ENCODE data around the gene VPS13D. TPM values are rescaled to one million over a fixed set of nuclear protein-coding genes. Genes with fewer than 3 reads are reported as not detected.

VPS13D gene
- total RNA-seq, 1 experiment from 2014 or later: 30.7 TPM

- POLR2A ChIA-PET (ENCODE audit: unreplicated experiment): no interaction called here
- TF ChIP-seq EZH2phosphoT487 (IDR thresholded peaks at IDR 0.05; ENCODE audit: borderline replicate concordance, low read length) (no peak), EZH2 (IDR thresholded peaks at IDR 0.05; ENCODE audit: low read length, unreplicated experiment) (no peak), CTCF (conservative IDR thresholded peaks at IDR 0.05; ENCODE audit: low read depth, low read length) (no peak)
- intact Hi-C loops (cut with micrococcal nuclease): loop anchor here (5.0 kb wide), 1 partner anchor 73 kb away; no protein-coding TSS in a partner anchor
Measured at GRCh38 chr1:12430525-12430924, 200.7 kb downstream of the VPS13D start.

GRCh38 chr1:12432897-12433296 is 203.1 kb downstream of the VPS13D start:
- ChIA-PET CTCF (no interaction called here), POLR2A (ENCODE audit: unreplicated experiment) (no interaction called here)
- H3K79me2 ChIP-seq (ENCODE audit: low read length): no peaks in the 10 kb centered on the region
- intact Hi-C loops (cut with micrococcal nuclease): loop anchor here (5.0 kb wide), 1 partner anchor 76 kb away; no protein-coding TSS in a partner anchor
- H3F3A ChIP-seq (ENCODE audit: low read length, unreplicated experiment): no peaks in the 10 kb centered on the region
- DNase-seq: no peak
- no peaks in the 10 kb centered on the region for H3K36me3 ChIP-seq (ENCODE audit: low read depth, low read length)
- H3K27ac ChIP-seq (ENCODE audit: low read length): no peak overlapping the region
- BruUV-seq (replicated peaks): no TSS peak
- TF ChIP-seq EZH2phosphoT487 (IDR thresholded peaks at IDR 0.05; ENCODE audit: borderline replicate concordance, low read length) (no peak), EZH2 (IDR thresholded peaks at IDR 0.05; ENCODE audit: low read length, unreplicated experiment) (no peak), CTCF (conservative IDR thresholded peaks at IDR 0.05; ENCODE audit: low read depth, low read length) (no peak)
- no peaks in the 10 kb centered on the region for H4K20me1 ChIP-seq (ENCODE audit: low read length)
- no peak overlapping the region for H3K9ac ChIP-seq (ENCODE audit: low read length)
- ATAC-seq: no peak
- no peaks in the 10 kb centered on the region for H3K27me3 ChIP-seq (ENCODE audit: low read length)
- no peak overlapping the region for H3K4me2 ChIP-seq (ENCODE audit: low read length)
- H2AFZ ChIP-seq (ENCODE audit: low read length): no peak overlapping the region
- H3K4me1 ChIP-seq (ENCODE audit: insufficient read depth, low read length): peaks cover 47% of the 10 kb centered on the region
- H3K9me3 ChIP-seq (ENCODE audit: low read length): no peaks in the 10 kb centered on the region
- H3K4me3 ChIP-seq (ENCODE audit: low read length): no peak overlapping the region
- H3K9me2 ChIP-seq (replicated peaks; ENCODE audit: low read length): no peaks in the 10 kb centered on the region

More at GRCh38 chr1:12430525-12430924, 200.7 kb downstream of the VPS13D start:
- Histone ChIP-seq H4K20me1 (ENCODE audit: low read length) (no peaks in the 10 kb centered on the region), H3F3A (ENCODE audit: low read length, unreplicated experiment) (no peaks in the 10 kb centered on the region), H3K4me1 (ENCODE audit: insufficient read depth, low read length) (peaks cover 25% of the 10 kb centered on the region), H3K27ac (ENCODE audit: low read length) (no peak overlapping the region), H3K9me2 (replicated peaks; ENCODE audit: low read length) (no peaks in the 10 kb centered on the region), H3K9me3 (ENCODE audit: low read length) (no peaks in the 10 kb centered on the region), H3K27me3 (ENCODE audit: low read length) (no peaks in the 10 kb centered on the region), H3K4me3 (ENCODE audit: low read length) (no peak overlapping the region), H3K79me2 (ENCODE audit: low read length) (no peaks in the 10 kb centered on the region), H3K9ac (ENCODE audit: low read length) (no peak overlapping the region), H3K4me2 (ENCODE audit: low read length) (no peak overlapping the region), H2AFZ (ENCODE audit: low read length) (no peak overlapping the region), H3K36me3 (ENCODE audit: low read depth, low read length) (no peaks in the 10 kb centered on the region)
- no TSS peak for BruUV-seq (replicated peaks)
- ATAC-seq (no peak), DNase-seq (no peak)
- CTCF ChIA-PET: interaction anchor here (0.6 kb wide), 1 partner anchor 116 kb away, joined by 4 read pairs; no protein-coding TSS in a partner anchor

GRCh38 chr1:12433323-12434053 is 203.7 kb downstream of the VPS13D start:
- TF ChIP-seq EZH2 (IDR thresholded peaks at IDR 0.05; ENCODE audit: low read length, unreplicated experiment) (no peak), EZH2phosphoT487 (IDR thresholded peaks at IDR 0.05; ENCODE audit: borderline replicate concordance, low read length) (no peak), CTCF (conservative IDR thresholded peaks at IDR 0.05; ENCODE audit: low read depth, low read length) (no peak)
- DNase-seq (peak; percentile 3), ATAC-seq (peak; percentile 18; the same call in 1 of the 2 replicates)
- H3K79me2 ChIP-seq (ENCODE audit: low read length): peaks cover 5% of the 10 kb centered on the region; the same call in 1 of the 2 replicates
- H3K9me3 ChIP-seq (ENCODE audit: low read length): no peaks in the 10 kb centered on the region
- intact Hi-C loops (cut with micrococcal nuclease): loop anchor here (2.0 to 5.0 kb wide), 2 partner anchors 53 to 76 kb away; no protein-coding TSS in a partner anchor
- 0 out of 2 replicates have a peak overlapping the region, but pooled peaks have one; percentile 45 for H3K4me2 ChIP-seq (ENCODE audit: low read length)
- BruUV-seq (replicated peaks): no TSS peak
- no peaks in the 10 kb centered on the region for H4K20me1 ChIP-seq (ENCODE audit: low read length)
- H3K4me3 ChIP-seq (ENCODE audit: low read length): no peak overlapping the region
- ChIA-PET POLR2A (ENCODE audit: unreplicated experiment) (interaction anchor here (0.6 kb wide), 2 partner anchors 26 to 68 kb away, joined by 3 to 6 read pairs; no protein-coding TSS in a partner anchor), CTCF (no interaction called here)
- no peaks in the 10 kb centered on the region for H3K9me2 ChIP-seq (replicated peaks; ENCODE audit: low read length)
- H3K4me1 ChIP-seq (ENCODE audit: insufficient read depth, low read length): peaks cover 53% of the 10 kb centered on the region
- no peaks in the 10 kb centered on the region for H3K36me3 ChIP-seq (ENCODE audit: low read depth, low read length)
- H3F3A ChIP-seq (ENCODE audit: low read length, unreplicated experiment): no peaks in the 10 kb centered on the region
- no peaks in the 10 kb centered on the region for H3K27me3 ChIP-seq (ENCODE audit: low read length)
- no peak overlapping the region for H3K9ac ChIP-seq (ENCODE audit: low read length)
- no peak overlapping the region for H2AFZ ChIP-seq (ENCODE audit: low read length)
- H3K27ac ChIP-seq (ENCODE audit: low read length): peak overlapping the region; percentile 39

All from PC-3 (cell line).